ENCODE data around the gene PRICKLE4. TPM values are rescaled to one million over a fixed set of nuclear protein-coding genes. Genes with fewer than 3 reads are reported as not detected.

The PRICKLE4 gene
- total RNA-seq, 2 experiments from 2014 or later, result 1.8 to 2.6 TPM

- H3K4me2 ChIP-seq (ENCODE audit: low read length), result no peak overlapping the region
- H3K4me3 ChIP-seq (ENCODE audit: low read depth, low read length, poor library complexity, severe bottlenecking), result no peak overlapping the region
- POLR2A ChIA-PET, result interaction anchor here (0.8 to 1.8 kb wide), 2 partner anchors 13 to 51 kb away, joined by 3 to 5 read pairs; no protein-coding TSS in a partner anchor
- DNase-seq (ENCODE audit: low spot score), result no peak
- no peak for TF ChIP-seq EZH2phosphoT487 (IDR thresholded peaks at IDR 0.05; ENCODE audit: borderline replicate concordance, low read depth, low read length)
- TF ChIP-seq CTCF (conservative IDR thresholded peaks at IDR 0.05; ENCODE audit: low read length), result no peak
- CTCF ChIA-PET (ENCODE audit: unreplicated experiment), result no interaction called here
- no peak overlapping the region for H2AFZ ChIP-seq (ENCODE audit: low read length)
- no TSS peak for BruUV-seq (replicated peaks)
- H3K4me1 ChIP-seq (ENCODE audit: insufficient read depth, low read length, poor library complexity, severe bottlenecking), result peaks cover 6% of the 10 kb centered on the region
- intact Hi-C loops (cut with micrococcal nuclease; ENCODE audit: unreplicated experiment), result no loop called here
- no peaks in the 10 kb centered on the region; the same call in 1 of the 2 replicates for H3K36me3 ChIP-seq (ENCODE audit: insufficient read depth, low read length)
- H3K9me2 ChIP-seq (ENCODE audit: insufficient read depth, low read length), result no peaks in the 10 kb centered on the region
- H3K27ac ChIP-seq (ENCODE audit: low read depth, low read length, poor library complexity, severe bottlenecking), result no peak overlapping the region
- no peaks in the 10 kb centered on the region for H4K20me1 ChIP-seq (ENCODE audit: insufficient read depth, low read length)
- no peaks in the 10 kb centered on the region for H3K9me3 ChIP-seq (ENCODE audit: low read length)
- H3K79me2 ChIP-seq (ENCODE audit: insufficient read depth, low read depth, low read length), result no peaks in the 10 kb centered on the region
These were observed 37.9 kb downstream of the PRICKLE4 start for GRCh38 chr6:41818271-41819054.

DNA sequence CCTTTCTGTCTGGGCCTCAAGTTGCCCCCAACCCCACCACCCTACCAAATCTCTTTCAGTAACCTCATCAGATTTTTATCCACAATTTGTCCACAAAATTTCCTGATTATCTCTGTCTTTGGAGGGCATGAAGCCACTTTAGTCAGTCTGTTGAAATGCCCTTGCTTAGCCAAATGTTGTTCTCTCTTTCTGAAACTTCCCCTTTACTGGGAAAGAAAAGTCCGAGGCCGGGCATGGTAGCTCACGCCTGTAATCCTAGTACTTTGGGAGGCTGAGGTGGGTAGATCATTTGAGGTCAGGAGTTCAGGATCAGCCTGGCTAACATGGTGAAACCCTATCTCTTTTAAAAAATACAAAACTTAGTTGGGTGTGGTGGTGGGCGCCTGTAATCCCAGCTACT, 40.7 kb downstream of the PRICKLE4 start:
- H3K4me2 ChIP-seq (ENCODE audit: low read length), result no peak overlapping the region
- H3K79me2 ChIP-seq (ENCODE audit: insufficient read depth, low read depth, low read length), result no peaks in the 10 kb centered on the region
- H2AFZ ChIP-seq (ENCODE audit: low read length), result no peak overlapping the region
- no peaks in the 10 kb centered on the region for H3K36me3 ChIP-seq (ENCODE audit: insufficient read depth, low read length)
- BruUV-seq (replicated peaks), result no TSS peak
- intact Hi-C loops (cut with micrococcal nuclease; ENCODE audit: unreplicated experiment), result no loop called here
- ChIA-PET CTCF (ENCODE audit: unreplicated experiment) (no interaction called here), POLR2A (no interaction called here)
- no peak overlapping the region for H3K4me3 ChIP-seq (ENCODE audit: low read depth, low read length, poor library complexity, severe bottlenecking)
- H3K9me3 ChIP-seq (ENCODE audit: low read length), result no peaks in the 10 kb centered on the region
- no peaks in the 10 kb centered on the region for H4K20me1 ChIP-seq (ENCODE audit: insufficient read depth, low read length)
- no peak for DNase-seq (ENCODE audit: low spot score)
- no peak overlapping the region for H3K27ac ChIP-seq (ENCODE audit: low read depth, low read length, poor library complexity, severe bottlenecking)
- H3K4me1 ChIP-seq (ENCODE audit: insufficient read depth, low read length, poor library complexity, severe bottlenecking), result peaks cover 1% of the 10 kb centered on the region
- TF ChIP-seq EZH2phosphoT487 (IDR thresholded peaks at IDR 0.05; ENCODE audit: borderline replicate concordance, low read depth, low read length) (no peak), CTCF (conservative IDR thresholded peaks at IDR 0.05; ENCODE audit: low read length) (no peak)
- H3K9me2 ChIP-seq (ENCODE audit: insufficient read depth, low read length), result no peaks in the 10 kb centered on the region

DNA sequence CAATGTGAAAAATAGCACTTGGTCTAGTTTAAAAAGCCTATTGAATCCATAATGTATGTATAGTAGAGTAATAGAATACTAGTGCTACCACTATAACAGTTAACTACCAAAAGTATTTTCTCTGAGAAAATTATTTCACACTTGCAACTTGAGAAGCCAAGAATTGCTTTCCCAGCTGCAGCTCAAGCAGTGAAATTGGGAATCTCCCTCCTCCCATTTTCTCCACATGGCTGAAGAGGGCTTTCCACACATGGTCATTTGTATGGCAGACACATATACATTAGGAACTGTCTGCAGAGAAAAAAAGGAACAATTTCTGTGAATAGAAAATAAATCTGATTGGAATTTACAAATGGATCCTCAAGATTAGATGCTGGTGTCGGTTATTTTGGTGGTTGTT, 41.4 kb downstream of the PRICKLE4 start:
- no peak for TF ChIP-seq EZH2phosphoT487 (IDR thresholded peaks at IDR 0.05; ENCODE audit: borderline replicate concordance, low read depth, low read length)
- TF ChIP-seq CTCF (conservative IDR thresholded peaks at IDR 0.05; ENCODE audit: low read length), result no peak
- Histone ChIP-seq H3K36me3 (ENCODE audit: insufficient read depth, low read length) (no peaks in the 10 kb centered on the region), H3K9me2 (ENCODE audit: insufficient read depth, low read length) (no peaks in the 10 kb centered on the region), H3K27ac (ENCODE audit: low read depth, low read length, poor library complexity, severe bottlenecking) (no peak overlapping the region), H2AFZ (ENCODE audit: low read length) (no peak overlapping the region), H3K4me1 (ENCODE audit: insufficient read depth, low read length, poor library complexity, severe bottlenecking) (no peaks in the 10 kb centered on the region), H3K4me3 (ENCODE audit: low read depth, low read length, poor library complexity, severe bottlenecking) (no peak overlapping the region), H4K20me1 (ENCODE audit: insufficient read depth, low read length) (no peaks in the 10 kb centered on the region), H3K79me2 (ENCODE audit: insufficient read depth, low read depth, low read length) (no peaks in the 10 kb centered on the region), H3K4me2 (ENCODE audit: low read length) (no peak overlapping the region), H3K9me3 (ENCODE audit: low read length) (no peaks in the 10 kb centered on the region)
- intact Hi-C loops (cut with micrococcal nuclease; ENCODE audit: unreplicated experiment), result no loop called here
- DNase-seq (ENCODE audit: low spot score), result no peak
- ChIA-PET POLR2A (no interaction called here), CTCF (ENCODE audit: unreplicated experiment) (no interaction called here)
- no TSS peak for BruUV-seq (replicated peaks)

Measured in OCI-LY7 (cell line).